Measurements from ENCODE around the gene TNFRSF21.

GRCh38 chr6:47252633-47253032 lies 57.1 kb downstream of the TNFRSF21 start:
- TF ChIP-seq CTCF (IDR thresholded peaks at IDR 0.05) (no peak), POLR2A (IDR thresholded peaks at IDR 0.05) (no peak)

All from heart left ventricle (tissue), 13 donors.